CD1c-positive myeloid dendritic cell (primary cell): ENCODE data around the gene SLC35G6.

Source experiments
- DNase-seq: peaks from one replicate; pipeline ENCODE4 v3.0.0-alpha.2; 2016; ENCODE audit errors: extremely low spot score

SLC35G6 gene

GRCh38 chr17:7502171-7502847 lies 21.1 kb downstream of the SLC35G6 start:
- DNase-seq = no peak

DNA sequence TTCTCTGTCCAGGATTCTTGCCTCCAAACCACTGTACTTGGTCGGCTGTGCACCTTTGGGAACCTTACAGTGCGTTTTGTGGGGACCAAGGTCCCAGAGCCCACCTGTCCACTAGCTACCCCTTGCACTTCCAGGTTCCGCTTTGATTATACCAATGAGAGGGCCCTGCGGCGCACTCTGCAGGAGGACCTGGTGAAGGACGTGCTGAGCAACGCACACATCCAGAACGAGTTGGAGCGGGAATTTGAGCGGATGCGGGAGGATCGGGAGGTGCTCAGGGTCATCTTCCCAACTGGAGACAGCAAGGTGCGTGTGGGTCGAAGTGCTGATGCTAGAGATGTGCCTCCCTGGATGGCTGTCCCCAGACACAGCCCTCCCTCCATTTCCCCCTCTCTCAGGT lies 21.7 kb downstream of the SLC35G6 start:
- DNase-seq = no peak

GRCh38 chr17:7503521-7503920 lies 22.3 kb downstream of the SLC35G6 start:
- no peak for DNase-seq

DNA sequence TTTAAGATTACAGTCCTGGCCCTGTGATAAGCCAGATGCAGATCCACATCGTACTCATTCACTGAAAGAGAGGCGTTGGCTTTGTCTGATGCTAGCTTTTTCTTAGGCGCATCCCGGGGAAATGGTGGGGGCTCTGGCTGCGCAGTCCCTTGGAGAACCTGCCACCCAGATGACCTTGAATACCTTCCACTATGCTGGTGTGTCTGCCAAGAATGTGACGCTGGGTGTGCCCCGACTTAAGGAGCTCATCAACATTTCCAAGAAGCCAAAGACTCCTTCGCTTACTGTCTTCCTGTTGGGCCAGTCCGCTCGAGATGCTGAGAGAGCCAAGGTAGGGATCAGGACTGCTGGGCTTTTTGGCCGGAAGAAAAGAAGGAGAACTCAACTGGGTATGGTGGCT lies 26.9 kb downstream of the SLC35G6 start:
- DNase-seq = no peak

GRCh38 chr17:7508846-7509245 lies 27.6 kb downstream of the SLC35G6 start:
- no peak for DNase-seq

GRCh38 chr17:7509937-7510336 lies 28.7 kb downstream of the SLC35G6 start:
- no peak for DNase-seq

- DNase-seq = no peak
These were observed 29.9 kb downstream of the SLC35G6 start for GRCh38 chr17:7511108-7511507.

DNA sequence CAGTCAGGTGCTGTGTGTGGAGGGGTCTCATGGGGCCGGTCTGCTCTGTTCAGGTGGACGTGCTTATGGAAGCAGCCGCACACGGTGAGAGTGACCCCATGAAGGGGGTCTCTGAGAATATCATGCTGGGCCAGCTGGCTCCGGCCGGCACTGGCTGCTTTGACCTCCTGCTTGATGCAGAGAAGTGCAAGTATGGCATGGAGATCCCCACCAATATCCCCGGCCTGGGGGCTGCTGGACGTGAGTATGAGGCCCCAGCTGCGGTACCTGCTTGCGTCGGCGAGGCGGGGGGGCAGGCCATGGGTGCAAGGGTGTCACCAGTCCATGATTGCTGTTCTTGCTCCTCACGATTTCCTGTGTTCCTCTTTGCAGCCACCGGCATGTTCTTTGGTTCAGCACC lies 30.9 kb downstream of the SLC35G6 start:
- no peak for DNase-seq

GRCh38 chr17:7512824-7513540 lies 31.7 kb downstream of the SLC35G6 start:
- DNase-seq = peak; percentile 21

GRCh38 chr17:7513850-7514419 lies 32.7 kb downstream of the SLC35G6 start:
- DNase-seq = peak; percentile 12

DNA sequence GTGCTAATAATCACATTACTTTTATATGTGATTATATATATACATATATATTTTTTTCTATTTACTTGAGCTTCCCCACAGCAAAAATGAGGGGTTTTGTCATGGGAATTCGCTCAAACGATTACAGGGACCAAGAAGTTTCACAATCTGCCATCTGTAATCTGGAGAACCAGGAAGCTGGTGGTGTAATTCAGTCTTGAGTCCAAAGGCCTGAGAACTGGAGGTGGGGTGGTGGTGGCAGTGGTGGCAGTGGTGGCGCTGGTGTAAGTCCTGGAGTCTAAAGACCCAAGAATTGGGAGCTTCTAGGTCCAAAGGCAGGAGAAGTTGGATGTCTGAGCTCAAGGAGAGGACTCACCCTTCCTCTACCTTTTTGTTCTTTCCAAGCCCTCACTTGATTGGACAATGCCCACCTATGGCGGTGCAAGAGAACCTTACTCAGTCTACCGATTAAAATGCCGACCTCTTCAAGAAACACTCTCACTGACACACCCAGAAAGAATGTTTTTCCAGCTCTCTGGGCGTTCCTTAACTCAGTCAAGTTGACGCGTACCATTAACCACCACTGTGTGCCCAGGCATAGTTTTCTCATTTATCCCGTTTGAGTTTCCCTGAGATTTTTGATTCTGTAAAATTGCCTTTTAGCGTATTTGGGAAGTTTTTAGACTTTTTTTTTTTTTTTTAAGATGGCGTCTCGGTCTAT lies 34.8 kb downstream of the SLC35G6 start:
- peak; percentile 64 for DNase-seq

GRCh38 chr17:7523033-7523432 lies 41.8 kb downstream of the SLC35G6 start:
- DNase-seq = peak; percentile 63

GRCh38 chr17:7528842-7529241 lies 47.6 kb downstream of the SLC35G6 start:
- DNase-seq = no peak

GRCh38 chr17:7530023-7530900 lies 49.0 kb downstream of the SLC35G6 start:
- DNase-seq = no peak
